ENCODE measurements around the gene ANKRD37. TPM values are rescaled to one million over a fixed set of nuclear protein-coding genes. Genes with fewer than 3 reads are reported as not detected.

Gene ANKRD37
- total RNA-seq, 4 donors from 2014 or later = 8.3 to 13.3 (median 11.7) TPM

GRCh38 chr4:185374573-185374972 lies 22.1 kb upstream of the ANKRD37 start:
- no peak for TF ChIP-seq EP300 (IDR thresholded peaks at IDR 0.05)
- TF ChIP-seq CTCF (IDR thresholded peaks at IDR 0.05) = no peak
- no peak for TF ChIP-seq POLR2AphosphoS5 (IDR thresholded peaks at IDR 0.05)
- TF ChIP-seq POLR2A (IDR thresholded peaks at IDR 0.05; ENCODE audit: low read depth) = no peak
- H3K4me3 ChIP-seq = no peak overlapping the region
- no peaks in the 10 kb centered on the region for H3K9me3 ChIP-seq
- H3K27ac ChIP-seq (replicated peaks in 1 of 4) = no peak overlapping the region
- H3K4me1 ChIP-seq = no peaks in the 10 kb centered on the region
- H3K36me3 ChIP-seq = peaks cover 0 to 32% (median 16%) of the 10 kb centered on the region in 4 donors
- intact Hi-C loops (cut with DNase I) = no loop called here
- DNase-seq (ENCODE audit: extremely low spot score) = no peak
- 80% methylated on average over 6 of the region's 6 CpGs for WGBS
- H3K27me3 ChIP-seq = no peaks in the 10 kb centered on the region

- intact Hi-C loops (cut with DNase I) = no loop called here
- Histone ChIP-seq H3K4me3 (no peak overlapping the region), H3K4me1 (no peaks in the 10 kb centered on the region), H3K9me3 (no peaks in the 10 kb centered on the region), H3K27me3 (no peaks in the 10 kb centered on the region), H3K27ac (replicated peaks in 1 of 4) (no peak overlapping the region), H3K36me3 (peaks cover 0 to 7% (median 0%) of the 10 kb centered on the region in 4 donors)
- TF ChIP-seq EP300 (IDR thresholded peaks at IDR 0.05) (no peak), POLR2AphosphoS5 (IDR thresholded peaks at IDR 0.05) (no peak), POLR2A (IDR thresholded peaks at IDR 0.05; ENCODE audit: low read depth) (no peak), CTCF (IDR thresholded peaks at IDR 0.05) (no peak)
- WGBS = 96% methylated on average over 6 of the region's 6 CpGs
- no peak for DNase-seq (ENCODE audit: extremely low spot score)
Measured at GRCh38 chr4:185378264-185378663, 18.4 kb upstream of the ANKRD37 start.

DNA sequence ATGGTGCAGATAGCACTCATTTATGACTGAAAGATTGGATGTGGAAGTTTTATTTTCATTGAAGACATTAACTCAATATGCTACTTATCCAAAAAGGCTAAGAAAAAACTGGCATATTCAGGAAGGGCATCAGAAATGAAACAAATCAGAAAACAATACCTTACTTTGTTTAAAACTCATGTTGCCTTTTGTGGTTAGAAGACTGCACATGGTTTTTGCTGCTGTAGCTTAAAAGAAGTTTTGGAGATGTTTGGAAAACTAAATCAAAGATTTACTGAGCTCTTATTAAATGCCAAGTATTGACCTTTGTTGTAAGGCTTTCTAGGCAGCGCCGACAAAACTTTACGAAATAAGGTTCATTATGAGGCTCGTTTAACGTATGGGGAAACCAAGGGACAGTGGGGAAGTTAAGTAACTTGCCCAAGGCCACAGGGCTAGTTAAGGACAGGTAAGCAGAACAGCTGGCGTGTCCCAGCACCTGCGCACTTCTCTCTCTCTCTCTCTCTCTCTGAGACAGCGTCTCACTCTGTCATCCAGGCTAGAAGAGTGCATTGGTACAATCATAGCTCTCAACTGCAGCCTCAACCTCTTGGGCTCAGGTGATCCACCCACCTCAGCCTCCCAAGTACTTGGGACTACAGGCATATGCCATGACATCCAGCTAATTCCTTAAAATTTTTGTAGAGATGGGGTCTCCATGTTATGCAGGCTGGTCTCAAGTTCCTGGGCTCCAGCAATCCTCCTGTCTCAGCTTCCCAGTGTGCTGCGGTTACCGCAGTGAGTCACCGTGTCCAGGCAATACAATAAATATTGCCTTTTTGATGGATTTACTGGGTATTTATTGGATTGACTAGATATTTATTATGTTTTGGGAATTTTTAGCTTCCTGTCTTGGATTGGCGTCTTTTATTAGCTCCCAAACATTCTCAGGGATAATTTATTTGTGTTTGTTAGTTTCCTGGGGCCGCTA lies 17.0 kb upstream of the ANKRD37 start:
- H3K36me3 ChIP-seq = no peaks in the 10 kb centered on the region
- no peaks in the 10 kb centered on the region for H3K27me3 ChIP-seq
- DNase-seq (ENCODE audit: extremely low spot score) = no peak
- TF ChIP-seq POLR2AphosphoS5 (IDR thresholded peaks at IDR 0.05) (no peak), POLR2A (IDR thresholded peaks at IDR 0.05; ENCODE audit: low read depth) (no peak), EP300 (IDR thresholded peaks at IDR 0.05) (no peak), CTCF (IDR thresholded peaks at IDR 0.05) (no peak)
- H3K4me3 ChIP-seq = no peak overlapping the region
- intact Hi-C loops (cut with DNase I) = no loop called here
- no peaks in the 10 kb centered on the region for H3K4me1 ChIP-seq
- H3K9me3 ChIP-seq = no peaks in the 10 kb centered on the region
- H3K27ac ChIP-seq (replicated peaks in 1 of 4) = no peak overlapping the region
- WGBS = 98% methylated on average over 13 of the region's 13 CpGs

DNA sequence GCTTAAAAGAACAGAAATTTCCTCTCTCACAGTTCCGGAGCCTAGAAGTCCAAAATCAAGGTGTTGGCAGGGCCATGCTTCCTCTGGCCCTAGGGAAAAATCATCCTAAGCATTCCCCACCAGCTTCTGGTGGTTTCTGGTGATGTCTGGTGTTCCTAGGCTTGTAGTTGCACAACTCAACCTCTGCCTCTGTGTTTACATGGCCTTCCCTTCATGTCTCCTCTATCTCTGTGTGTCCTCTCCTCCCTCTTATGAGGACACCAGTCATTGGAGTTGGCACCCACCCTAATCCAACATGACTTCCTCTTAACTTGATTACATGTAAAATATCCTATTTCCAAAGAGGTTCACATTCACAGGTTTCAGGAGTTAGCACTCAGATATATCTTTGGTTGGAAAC lies 16.3 kb upstream of the ANKRD37 start:
- no peak for DNase-seq (ENCODE audit: extremely low spot score)
- Histone ChIP-seq H3K27ac (replicated peaks in 1 of 4) (no peak overlapping the region), H3K27me3 (no peaks in the 10 kb centered on the region), H3K4me1 (no peaks in the 10 kb centered on the region), H3K9me3 (no peaks in the 10 kb centered on the region), H3K36me3 (no peaks in the 10 kb centered on the region), H3K4me3 (no peak overlapping the region)
- 96% methylated on average over 1 of the region's 1 CpG for WGBS
- TF ChIP-seq POLR2A (IDR thresholded peaks at IDR 0.05; ENCODE audit: low read depth) (no peak), EP300 (IDR thresholded peaks at IDR 0.05) (no peak), CTCF (IDR thresholded peaks at IDR 0.05) (no peak), POLR2AphosphoS5 (IDR thresholded peaks at IDR 0.05) (no peak)
- intact Hi-C loops (cut with DNase I) = no loop called here

Measured in esophagus muscularis mucosa (tissue), 4 donors.